Daoy (cell line): ENCODE results near the gene KCNQ1. TPM values are rescaled to one million over a fixed set of nuclear protein-coding genes. Genes with fewer than 3 reads are reported as not detected.

Source experiments
- DNase-seq: peaks from one replicate; pipeline ENCODE4 v3.0.0-alpha.2; 2015; ENCODE audit warnings: low read depth
- total RNA-seq: library from RNA; depleted of rRNA; stranded (reverse); fragments of >200 nt; shearing (Covaris generic); gene quantifications from 2 replicates; pipeline ENCODE4 v1.2.3, GENCODE V29; 2014

The KCNQ1 gene
- total RNA-seq, 1 experiment from 2014 or later, result not detected

GRCh38 chr11:2678396-2678795 lies 233.6 kb downstream of the KCNQ1 start:
- no peak for DNase-seq

GRCh38 chr11:2679011-2679676 lies 234.3 kb downstream of the KCNQ1 start:
- no peak for DNase-seq

GRCh38 chr11:2681408-2682145 lies 236.8 kb downstream of the KCNQ1 start:
- DNase-seq, result no peak

- DNase-seq, result no peak
Measured at GRCh38 chr11:2683806-2684205, 239.0 kb downstream of the KCNQ1 start.

GRCh38 chr11:2684581-2684980 lies 239.8 kb downstream of the KCNQ1 start:
- DNase-seq, result no peak

- no peak for DNase-seq
Measured at GRCh38 chr11:2685051-2685450, 240.2 kb downstream of the KCNQ1 start.

GRCh38 chr11:2685566-2686359 lies 241.0 kb downstream of the KCNQ1 start:
- no peak for DNase-seq

- no peak for DNase-seq
Measured at GRCh38 chr11:2686360-2687222, 241.8 kb downstream of the KCNQ1 start.

- DNase-seq, result no peak
Measured at GRCh38 chr11:2687223-2687530, 242.4 kb downstream of the KCNQ1 start.

- DNase-seq, result no peak
Measured at GRCh38 chr11:2687782-2688191, 243.0 kb downstream of the KCNQ1 start.

- no peak for DNase-seq
Measured at GRCh38 chr11:2688381-2689231, 243.8 kb downstream of the KCNQ1 start.

GRCh38 chr11:2689651-2690575 lies 245.1 kb downstream of the KCNQ1 start:
- DNase-seq, result no peak

- DNase-seq, result no peak
Measured at GRCh38 chr11:2690596-2691354, 246.0 kb downstream of the KCNQ1 start.

- DNase-seq, result no peak
Measured at GRCh38 chr11:2691355-2691761, 246.6 kb downstream of the KCNQ1 start.

- DNase-seq, result no peak
Measured at GRCh38 chr11:2691991-2692875, 247.4 kb downstream of the KCNQ1 start.

GRCh38 chr11:2693271-2694261 lies 248.8 kb downstream of the KCNQ1 start:
- no peak for DNase-seq

GRCh38 chr11:2694495-2694894 lies 249.7 kb downstream of the KCNQ1 start:
- no peak for DNase-seq
